HepG2 (cell line): ENCODE measurements around the gene XXYLT1. TPM values are rescaled to one million over a fixed set of nuclear protein-coding genes. Genes with fewer than 3 reads are reported as not detected.

Source experiments
- CBX5 ChIP-seq: sonication (generic); formaldehyde crosslinking; IDR thresholded peaks from 2 replicates; pipeline ENCODE4 v1.4.0; 2020; ENCODE audit warnings: missing genetic modification reagents, borderline replicate concordance
- CCDC6 ChIP-seq: sonication (generic); formaldehyde crosslinking; IDR thresholded peaks from 2 replicates; pipeline ENCODE4 v1.8.1; 2022; ENCODE audit warnings: mild to moderate bottlenecking, missing genetic modification reagents, moderate library complexity
- EED ChIP-seq: sonication (generic); formaldehyde crosslinking; IDR thresholded peaks from 2 replicates; pipeline ENCODE4 v1.5.0; 2020; ENCODE audit warnings: mild to moderate bottlenecking, missing genetic modification reagents
- GATAD2A ChIP-seq: IDR thresholded peaks from 2 replicates; pipeline ENCODE4 v1.6.1; 2016
- TRIM24 ChIP-seq: sonication (generic); formaldehyde crosslinking; IDR thresholded peaks from 2 replicates; pipeline ENCODE4 v1.8.0; 2022; ENCODE audit warnings: mild to moderate bottlenecking, missing genetic modification reagents
- ZBTB7B ChIP-seq: sonication (generic); formaldehyde crosslinking; IDR thresholded peaks from 2 replicates; pipeline ENCODE4 v1.4.0; 2020; ENCODE audit warnings: missing genetic modification reagents
- ZC3H4 ChIP-seq: sonication (generic); formaldehyde crosslinking; IDR thresholded peaks from 2 replicates; pipeline ENCODE4 v1.4.0; 2020; ENCODE audit warnings: missing genetic modification reagents, borderline replicate concordance
- ZNF501 ChIP-seq: sonication (generic); formaldehyde crosslinking; IDR thresholded peaks from 2 replicates; pipeline ENCODE4 v1.5.1; 2020; ENCODE audit warnings: mild to moderate bottlenecking, moderate library complexity, missing genetic modification reagents
- ZNF598 ChIP-seq: sonication (generic); formaldehyde crosslinking; IDR thresholded peaks from 2 replicates; pipeline ENCODE4 v1.5.1; 2020; ENCODE audit warnings: mild to moderate bottlenecking, missing genetic modification reagents, borderline replicate concordance
- ZNF605 ChIP-seq: sonication (generic); formaldehyde crosslinking; IDR thresholded peaks from 2 replicates; pipeline ENCODE4 v1.8.0; 2022; ENCODE audit warnings: mild to moderate bottlenecking, missing genetic modification reagents
- ZNF674 ChIP-seq: sonication (generic); formaldehyde crosslinking; IDR thresholded peaks from 2 replicates; pipeline ENCODE4 v1.5.0; 2020; ENCODE audit warnings: low read depth, mild to moderate bottlenecking, missing genetic modification reagents
- ZNF883 ChIP-seq: sonication (generic); formaldehyde crosslinking; IDR thresholded peaks from 2 replicates; pipeline ENCODE4 v1.5.1; 2020; ENCODE audit warnings: mild to moderate bottlenecking, missing genetic modification reagents; ENCODE audit errors: not compliant biosample characterization
- polyA plus RNA-seq, 8 experiments: library from polyadenylated mRNA; depleted of rRNA in 3 of 8; stranded (reverse) in 7 of 8; unstranded in 1 of 8; fragments of >200 nt; fragmentation: Illumina TruSeq in 4 of 8; extraction: Trizol in 4 of 8; gene quantifications; 2 replicates each; pipeline versions ENCODE4 v1.2.1 to v1.2.3, GENCODE V29; 2011 to 2016; ENCODE audit warnings: low read depth in 4 of 8, missing spikeins in 1 of 8, mixed read lengths in 1 of 8; ENCODE audit not compliant: insufficient read depth in 1 of 8
- total RNA-seq, 5 experiments: library from RNA; depleted of rRNA; stranded (reverse); fragments of >200 nt; fragmentation: Illumina TruSeq; extraction: Trizol; gene quantifications; 2 replicates each; pipeline ENCODE4 v1.2.3, GENCODE V29; 2016; ENCODE audit warnings: low read depth in 1 of 5
- TF ChIP-seq, protein P1 (sequence below): sonication (generic); formaldehyde crosslinking; IDR thresholded peaks from one replicate; pipeline ENCODE4 v1.5.1; 2020; ENCODE audit warnings: mild to moderate bottlenecking, missing genetic modification reagents; ENCODE audit errors: not compliant biosample characterization
- TF ChIP-seq, protein P2 (sequence below): IDR thresholded peaks from 2 replicates; pipeline ENCODE4 v1.6.1; 2016; ENCODE audit warnings: mild to moderate bottlenecking, missing biosample characterization, missing genetic modification reagents
- TF ChIP-seq, protein P3 (sequence below): sonication (generic); formaldehyde crosslinking; IDR thresholded peaks from 2 replicates; pipeline ENCODE4 v1.8.1; 2022; ENCODE audit warnings: mild to moderate bottlenecking, missing genetic modification reagents
- TF ChIP-seq, protein P4 (sequence below): IDR thresholded peaks from 2 replicates; pipeline ENCODE4 v1.6.1; 2012; ENCODE audit warnings: low read length, improper control_type of control experiment

The XXYLT1 gene
- total and polyA plus RNA-seq, 2 of the 13 experiments (the other 11 are each of a cell fraction or from before 2014, with no cell fraction given): 17.7 to 19.0 TPM

DNA sequence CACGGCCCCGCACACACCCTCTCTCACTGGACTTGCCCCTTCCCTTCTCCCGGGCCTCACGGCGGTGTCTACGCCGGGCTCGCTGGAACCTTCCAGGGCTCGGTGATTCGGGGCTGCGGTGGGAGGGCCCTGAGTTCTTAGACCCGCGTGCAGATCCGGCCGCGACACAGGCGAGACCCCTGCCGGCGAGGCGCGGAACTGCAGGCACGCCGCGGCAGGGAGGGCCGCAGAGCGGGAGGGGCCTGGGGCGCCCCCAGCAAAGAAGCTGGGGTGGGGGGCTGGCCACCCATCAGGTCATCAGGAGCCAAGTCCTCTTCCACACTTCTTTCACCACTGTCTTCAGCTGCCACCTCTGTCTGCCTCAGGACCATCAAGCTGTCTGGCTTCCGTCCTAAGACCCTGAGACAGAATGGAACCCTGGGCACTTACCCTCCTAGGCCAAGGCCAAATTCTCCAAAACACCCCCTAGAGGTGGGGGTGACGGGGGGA lies 164.5 kb downstream of the XXYLT1 start (continued):
- TF ChIP-seq, protein P1, sequence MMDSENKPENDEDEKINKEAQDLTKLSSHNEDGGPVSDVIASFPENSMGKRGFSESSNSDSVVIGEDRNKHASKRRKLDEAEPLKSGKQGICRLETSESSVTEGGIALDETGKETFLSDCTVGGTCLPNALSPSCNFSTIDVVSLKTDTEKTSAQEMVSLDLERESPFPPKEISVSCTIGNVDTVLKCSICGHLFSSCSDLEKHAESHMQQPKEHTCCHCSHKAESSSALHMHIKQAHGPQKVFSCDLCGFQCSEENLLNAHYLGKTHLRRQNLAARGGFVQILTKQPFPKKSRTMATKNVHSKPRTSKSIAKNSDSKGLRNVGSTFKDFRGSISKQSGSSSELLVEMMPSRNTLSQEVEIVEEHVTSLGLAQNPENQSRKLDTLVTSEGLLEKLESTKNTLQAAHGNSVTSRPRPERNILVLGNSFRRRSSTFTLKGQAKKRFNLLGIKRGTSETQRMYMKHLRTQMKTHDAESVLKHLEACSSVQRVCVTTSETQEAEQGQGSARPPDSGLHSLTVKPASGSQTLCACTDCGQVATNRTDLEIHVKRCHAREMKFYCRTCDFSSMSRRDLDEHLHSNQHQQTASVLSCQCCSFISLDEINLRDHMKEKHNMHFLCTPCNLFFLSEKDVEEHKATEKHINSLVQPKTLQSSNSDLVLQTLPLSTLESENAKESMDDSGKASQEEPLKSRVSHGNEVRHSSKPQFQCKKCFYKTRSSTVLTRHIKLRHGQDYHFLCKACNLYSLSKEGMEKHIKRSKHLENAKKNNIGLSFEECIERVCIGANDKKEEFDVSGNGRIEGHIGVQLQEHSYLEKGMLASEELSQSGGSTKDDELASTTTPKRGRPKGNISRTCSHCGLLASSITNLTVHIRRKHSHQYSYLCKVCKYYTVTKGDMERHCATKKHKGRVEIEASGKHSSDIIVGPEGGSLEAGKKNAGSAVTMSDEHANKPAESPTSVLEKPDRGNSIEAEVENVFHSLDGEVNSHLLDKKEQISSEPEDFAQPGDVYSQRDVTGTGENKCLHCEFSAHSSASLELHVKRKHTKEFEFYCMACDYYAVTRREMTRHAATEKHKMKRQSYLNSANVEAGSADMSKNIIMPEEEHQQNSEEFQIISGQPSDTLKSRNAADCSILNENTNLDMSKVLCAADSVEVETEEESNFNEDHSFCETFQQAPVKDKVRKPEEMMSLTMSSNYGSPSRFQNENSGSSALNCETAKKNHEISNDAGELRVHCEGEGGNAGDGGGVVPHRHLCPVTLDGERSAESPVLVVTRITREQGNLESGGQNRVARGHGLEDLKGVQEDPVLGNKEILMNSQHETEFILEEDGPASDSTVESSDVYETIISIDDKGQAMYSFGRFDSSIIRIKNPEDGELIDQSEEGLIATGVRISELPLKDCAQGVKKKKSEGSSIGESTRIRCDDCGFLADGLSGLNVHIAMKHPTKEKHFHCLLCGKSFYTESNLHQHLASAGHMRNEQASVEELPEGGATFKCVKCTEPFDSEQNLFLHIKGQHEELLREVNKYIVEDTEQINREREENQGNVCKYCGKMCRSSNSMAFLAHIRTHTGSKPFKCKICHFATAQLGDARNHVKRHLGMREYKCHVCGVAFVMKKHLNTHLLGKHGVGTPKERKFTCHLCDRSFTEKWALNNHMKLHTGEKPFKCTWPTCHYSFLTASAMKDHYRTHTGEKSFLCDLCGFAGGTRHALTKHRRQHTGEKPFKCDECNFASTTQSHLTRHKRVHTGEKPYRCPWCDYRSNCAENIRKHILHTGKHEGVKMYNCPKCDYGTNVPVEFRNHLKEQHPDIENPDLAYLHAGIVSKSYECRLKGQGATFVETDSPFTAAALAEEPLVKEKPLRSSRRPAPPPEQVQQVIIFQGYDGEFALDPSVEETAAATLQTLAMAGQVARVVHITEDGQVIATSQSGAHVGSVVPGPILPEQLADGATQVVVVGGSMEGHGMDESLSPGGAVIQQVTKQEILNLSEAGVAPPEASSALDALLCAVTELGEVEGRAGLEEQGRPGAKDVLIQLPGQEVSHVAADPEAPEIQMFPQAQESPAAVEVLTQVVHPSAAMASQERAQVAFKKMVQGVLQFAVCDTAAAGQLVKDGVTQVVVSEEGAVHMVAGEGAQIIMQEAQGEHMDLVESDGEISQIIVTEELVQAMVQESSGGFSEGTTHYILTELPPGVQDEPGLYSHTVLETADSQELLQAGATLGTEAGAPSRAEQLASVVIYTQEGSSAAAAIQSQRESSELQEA (CRISPR knock-in tag): peak; percentile 58
- TF ChIP-seq ZNF501: peak; percentile 50; the same call in 1 of the 2 replicates
- no peak for TF ChIP-seq TRIM24
- TF ChIP-seq ZNF598: 0 out of 2 replicates have a peak, but pooled peaks have one; percentile 21
- peak; percentile 34 for TF ChIP-seq ZNF883 (CRISPR knock-in tag)
- no peak for TF ChIP-seq ZNF674 (CRISPR knock-in tag)
- peak; percentile 35; the same call in 1 of the 2 replicates for TF ChIP-seq CBX5 (CRISPR knock-in tag)
- TF ChIP-seq ZBTB7B (CRISPR knock-in tag): peak; percentile 80
- TF ChIP-seq CCDC6 (CRISPR knock-in tag): peak; percentile 28; the same call in 1 of the 2 replicates
- TF ChIP-seq EED (CRISPR knock-in tag): no peak
- TF ChIP-seq, protein P2, sequence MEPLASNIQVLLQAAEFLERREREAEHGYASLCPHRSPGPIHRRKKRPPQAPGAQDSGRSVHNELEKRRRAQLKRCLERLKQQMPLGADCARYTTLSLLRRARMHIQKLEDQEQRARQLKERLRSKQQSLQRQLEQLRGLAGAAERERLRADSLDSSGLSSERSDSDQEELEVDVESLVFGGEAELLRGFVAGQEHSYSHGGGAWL (CRISPR knock-in tag): 0 out of 2 replicates have a peak, but pooled peaks have one; percentile 66
- no peak for TF ChIP-seq ZC3H4
- TF ChIP-seq, protein P3, sequence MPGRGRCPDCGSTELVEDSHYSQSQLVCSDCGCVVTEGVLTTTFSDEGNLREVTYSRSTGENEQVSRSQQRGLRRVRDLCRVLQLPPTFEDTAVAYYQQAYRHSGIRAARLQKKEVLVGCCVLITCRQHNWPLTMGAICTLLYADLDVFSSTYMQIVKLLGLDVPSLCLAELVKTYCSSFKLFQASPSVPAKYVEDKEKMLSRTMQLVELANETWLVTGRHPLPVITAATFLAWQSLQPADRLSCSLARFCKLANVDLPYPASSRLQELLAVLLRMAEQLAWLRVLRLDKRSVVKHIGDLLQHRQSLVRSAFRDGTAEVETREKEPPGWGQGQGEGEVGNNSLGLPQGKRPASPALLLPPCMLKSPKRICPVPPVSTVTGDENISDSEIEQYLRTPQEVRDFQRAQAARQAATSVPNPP: no peak
- TF ChIP-seq, protein P4, sequence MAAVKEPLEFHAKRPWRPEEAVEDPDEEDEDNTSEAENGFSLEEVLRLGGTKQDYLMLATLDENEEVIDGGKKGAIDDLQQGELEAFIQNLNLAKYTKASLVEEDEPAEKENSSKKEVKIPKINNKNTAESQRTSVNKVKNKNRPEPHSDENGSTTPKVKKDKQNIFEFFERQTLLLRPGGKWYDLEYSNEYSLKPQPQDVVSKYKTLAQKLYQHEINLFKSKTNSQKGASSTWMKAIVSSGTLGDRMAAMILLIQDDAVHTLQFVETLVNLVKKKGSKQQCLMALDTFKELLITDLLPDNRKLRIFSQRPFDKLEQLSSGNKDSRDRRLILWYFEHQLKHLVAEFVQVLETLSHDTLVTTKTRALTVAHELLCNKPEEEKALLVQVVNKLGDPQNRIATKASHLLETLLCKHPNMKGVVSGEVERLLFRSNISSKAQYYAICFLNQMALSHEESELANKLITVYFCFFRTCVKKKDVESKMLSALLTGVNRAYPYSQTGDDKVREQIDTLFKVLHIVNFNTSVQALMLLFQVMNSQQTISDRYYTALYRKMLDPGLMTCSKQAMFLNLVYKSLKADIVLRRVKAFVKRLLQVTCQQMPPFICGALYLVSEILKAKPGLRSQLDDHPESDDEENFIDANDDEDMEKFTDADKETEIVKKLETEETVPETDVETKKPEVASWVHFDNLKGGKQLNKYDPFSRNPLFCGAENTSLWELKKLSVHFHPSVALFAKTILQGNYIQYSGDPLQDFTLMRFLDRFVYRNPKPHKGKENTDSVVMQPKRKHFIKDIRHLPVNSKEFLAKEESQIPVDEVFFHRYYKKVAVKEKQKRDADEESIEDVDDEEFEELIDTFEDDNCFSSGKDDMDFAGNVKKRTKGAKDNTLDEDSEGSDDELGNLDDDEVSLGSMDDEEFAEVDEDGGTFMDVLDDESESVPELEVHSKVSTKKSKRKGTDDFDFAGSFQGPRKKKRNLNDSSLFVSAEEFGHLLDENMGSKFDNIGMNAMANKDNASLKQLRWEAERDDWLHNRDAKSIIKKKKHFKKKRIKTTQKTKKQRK: no peak
- TF ChIP-seq GATAD2A (CRISPR knock-in tag): peak; percentile 50
- TF ChIP-seq ZNF605 (CRISPR knock-in tag): 0 out of 2 replicates have a peak, but pooled peaks have one; percentile 19
